Measurements from ENCODE around the gene SELENOV.

GRCh38 chr19:39467941-39468340 lies 47.0 kb upstream of the SELENOV start:
- TF ChIP-seq CTCF (IDR thresholded peaks at IDR 0.05) (no peak), POLR2A (IDR thresholded peaks at IDR 0.05) (no peak)
